Neural cell (in vitro differentiated cells): ENCODE measurements around the gene CDC5L. TPM values are rescaled to one million over a fixed set of nuclear protein-coding genes. Genes with fewer than 3 reads are reported as not detected.

ENCODE experiments used
- H2AFZ ChIP-seq: fragments of 200-600, 300-800 bp; sonication (generic), shearing (Covaris generic); 2 replicates; pipeline ENCODE4 v1.6.0; 2014; ENCODE audit warnings: low read depth, mild to moderate bottlenecking, antibody characterized with exemption, low read length, moderate library complexity
- H3F3A ChIP-seq: fragments of 200-600 bp; shearing (Covaris generic); 2 replicates; pipeline ENCODE4 v1.6.1; 2016; ENCODE audit warnings: mild to moderate bottlenecking, moderate library complexity, mixed read lengths, antibody characterized with exemption, low read length; ENCODE audit not compliant: insufficient read depth, poor library complexity, severe bottlenecking
- H3K27ac ChIP-seq: fragments of 200-600, 300-800 bp; sonication (generic), shearing (Covaris generic); 2 replicates; pipeline ENCODE4 v1.5.1; 2014; ENCODE audit warnings: mild to moderate bottlenecking, low read length, moderate library complexity
- H3K27me3 ChIP-seq: fragments of 300-800, 200-600 bp; sonication (generic), shearing (Covaris generic); 2 replicates; pipeline ENCODE4 v1.6.0; 2014; ENCODE audit warnings: mild to moderate bottlenecking, low read depth, low read length, moderate library complexity; ENCODE audit not compliant: insufficient read depth
- H3K36me3 ChIP-seq: fragments of 300-800, 200-600 bp; sonication (generic), shearing (Covaris generic); 2 replicates; pipeline ENCODE4 v1.5.1; 2014; ENCODE audit warnings: mild to moderate bottlenecking, antibody characterized with exemption, low read length, moderate library complexity; ENCODE audit not compliant: insufficient read depth
- H3K4me2 ChIP-seq: fragments of 300-800, 200-600 bp; sonication (generic), shearing (Covaris generic); 2 replicates; pipeline ENCODE4 v1.6.0; 2014; ENCODE audit warnings: mild to moderate bottlenecking, low read length
- H3K4me3 ChIP-seq: fragments of 300-800, 200-600 bp; sonication (generic), shearing (Covaris generic); 2 replicates; pipeline ENCODE4 v1.5.1; 2014; ENCODE audit warnings: mild to moderate bottlenecking, low read length, moderate library complexity
- H3K79me2 ChIP-seq: fragments of 200-600 bp; shearing (Covaris generic); replicated peaks from 2 replicates; pipeline ENCODE4 v1.6.0; 2014; ENCODE audit warnings: mild to moderate bottlenecking, low read length, moderate library complexity; ENCODE audit not compliant: insufficient read depth
- H3K9ac ChIP-seq: fragments of 300-800, 200-600 bp; sonication (generic), shearing (Covaris generic); 2 replicates; pipeline ENCODE4 v1.6.1; 2016; ENCODE audit warnings: mild to moderate bottlenecking, low read length, mixed read lengths
- H3K9me2 ChIP-seq: fragments of 200-600 bp; shearing (Covaris generic); 2 replicates; pipeline ENCODE4 v1.6.1; 2016; ENCODE audit warnings: mild to moderate bottlenecking, low read length, mixed read lengths; ENCODE audit not compliant: insufficient read depth
- H3K9me3 ChIP-seq: fragments of 200-600, 300-800 bp; sonication (generic), shearing (Covaris generic); 2 replicates; pipeline ENCODE4 v1.6.1; 2016; ENCODE audit warnings: mild to moderate bottlenecking, mixed run types, low read length, moderate library complexity, mixed read lengths
- H4K20me1 ChIP-seq: fragments of 200-600 bp; shearing (Covaris generic); 2 replicates; pipeline ENCODE4 v1.6.1; 2016; ENCODE audit warnings: mild to moderate bottlenecking, mixed run types; ENCODE audit not compliant: insufficient read depth
- EP300 ChIP-seq: fragments of 450-650 bp; conservative IDR thresholded peaks from 2 replicates; pipeline ENCODE4 v1.6.1; 2014; ENCODE audit warnings: antibody characterized with exemption, mild to moderate bottlenecking, moderate library complexity; ENCODE audit not compliant: poor library complexity, severe bottlenecking
- EZH2 ChIP-seq: fragments of 200-600, 300-800 bp; shearing (Covaris generic), sonication (generic); IDR thresholded peaks from 2 replicates; pipeline ENCODE4 v1.6.1; 2014; ENCODE audit warnings: antibody characterized with exemption, low read length, borderline replicate concordance, mild to moderate bottlenecking; ENCODE audit not compliant: insufficient read depth, poor library complexity, severe bottlenecking
- MXI1 ChIP-seq: fragments of 450-650 bp; conservative IDR thresholded peaks from 2 replicates; pipeline ENCODE4 v1.6.1; 2014; ENCODE audit warnings: antibody characterized with exemption, mild to moderate bottlenecking; ENCODE audit not compliant: poor library complexity, severe bottlenecking
- POLR2AphosphoS5 ChIP-seq: IDR thresholded peaks from 2 replicates; pipeline ENCODE4 v1.6.1; 2012
- RAD21 ChIP-seq: fragments of 450-650 bp; conservative IDR thresholded peaks from 2 replicates; pipeline ENCODE4 v1.6.1; 2014; ENCODE audit warnings: antibody characterized with exemption, mild to moderate bottlenecking, moderate library complexity
- SMC3 ChIP-seq: fragments of 450-650 bp; conservative IDR thresholded peaks from 2 replicates; pipeline ENCODE4 v1.6.1; 2014; ENCODE audit warnings: antibody characterized with exemption, mild to moderate bottlenecking, moderate library complexity; ENCODE audit not compliant: poor library complexity
- TAF1 ChIP-seq: IDR thresholded peaks from 2 replicates; pipeline ENCODE4 v1.6.1; 2012; ENCODE audit warnings: low read depth
- polyA plus RNA-seq: library from polyadenylated mRNA; depleted of rRNA; stranded (reverse); fragments of >200 nt; gene quantifications from 2 replicates; pipeline ENCODE4 v1.2.3, GENCODE V29; 2014
- TF ChIP-seq, protein P1 (sequence below): IDR thresholded peaks from 2 replicates; pipeline ENCODE4 v1.6.1; 2012; ENCODE audit warnings: borderline replicate concordance
- TF ChIP-seq, protein P2 (sequence below): fragments of 450-650 bp; IDR thresholded peaks from 2 replicates; pipeline ENCODE4 v1.5.1; 2014; ENCODE audit warnings: antibody characterized with exemption, mild to moderate bottlenecking, moderate library complexity; ENCODE audit not compliant: poor library complexity, severe bottlenecking

Gene CDC5L
- polyA plus RNA-seq, 1 donor from 2014 or later = 28.9 TPM

DNA sequence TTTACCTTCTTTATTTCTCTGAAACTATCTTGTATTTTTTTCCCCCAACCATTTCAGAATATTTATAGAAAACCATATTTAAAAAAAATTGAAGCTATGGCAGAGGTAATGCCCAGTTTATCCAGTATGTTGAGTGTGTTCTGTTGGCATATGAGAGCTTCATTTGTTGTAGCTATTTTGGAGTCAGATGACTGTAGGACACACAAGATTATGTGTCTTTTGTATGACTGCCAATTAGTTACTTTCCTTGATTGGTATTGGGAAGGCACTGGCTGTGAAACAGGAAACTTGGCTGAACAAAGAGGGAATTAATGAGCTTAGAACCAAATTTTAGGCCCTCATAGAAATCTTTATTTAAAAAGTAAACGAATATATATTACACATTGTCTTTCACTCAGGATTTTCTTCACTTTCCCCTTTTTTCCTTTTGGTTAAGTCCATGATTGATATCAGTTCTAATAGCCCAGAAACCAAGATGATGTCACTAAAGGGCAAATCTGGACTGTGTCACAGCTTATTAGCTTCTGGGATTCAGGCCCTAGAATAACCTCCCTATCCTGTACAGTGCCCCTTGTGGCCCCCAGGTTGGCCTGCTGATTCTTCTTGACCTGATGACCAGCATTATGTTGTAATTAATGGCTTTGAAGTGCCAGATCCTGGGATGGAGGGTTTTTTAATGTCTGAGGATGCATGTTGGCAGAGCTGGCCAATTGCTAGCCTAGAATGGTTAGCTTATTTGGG lies 10.1 kb downstream of the CDC5L start:
- Histone ChIP-seq H3K4me3 (no peak overlapping the region), H3K27ac (no peak overlapping the region), H3F3A (no peaks in the 10 kb centered on the region), H3K4me2 (no peak overlapping the region), H3K79me2 (peaks cover 5% of the 10 kb centered on the region), H3K9me3 (no peaks in the 10 kb centered on the region), H3K36me3 (peaks cover 27% of the 10 kb centered on the region), H3K9me2 (no peaks in the 10 kb centered on the region), H4K20me1 (no peaks in the 10 kb centered on the region), H3K27me3 (no peaks in the 10 kb centered on the region), H2AFZ (no peak overlapping the region), H3K9ac (no peak overlapping the region)
- TF ChIP-seq MXI1 (no peak), SMC3 (no peak), EP300 (no peak), RAD21 (no peak), POLR2AphosphoS5 (no peak), TAF1 (no peak), EZH2 (no peak)
- TF ChIP-seq, protein P1, sequence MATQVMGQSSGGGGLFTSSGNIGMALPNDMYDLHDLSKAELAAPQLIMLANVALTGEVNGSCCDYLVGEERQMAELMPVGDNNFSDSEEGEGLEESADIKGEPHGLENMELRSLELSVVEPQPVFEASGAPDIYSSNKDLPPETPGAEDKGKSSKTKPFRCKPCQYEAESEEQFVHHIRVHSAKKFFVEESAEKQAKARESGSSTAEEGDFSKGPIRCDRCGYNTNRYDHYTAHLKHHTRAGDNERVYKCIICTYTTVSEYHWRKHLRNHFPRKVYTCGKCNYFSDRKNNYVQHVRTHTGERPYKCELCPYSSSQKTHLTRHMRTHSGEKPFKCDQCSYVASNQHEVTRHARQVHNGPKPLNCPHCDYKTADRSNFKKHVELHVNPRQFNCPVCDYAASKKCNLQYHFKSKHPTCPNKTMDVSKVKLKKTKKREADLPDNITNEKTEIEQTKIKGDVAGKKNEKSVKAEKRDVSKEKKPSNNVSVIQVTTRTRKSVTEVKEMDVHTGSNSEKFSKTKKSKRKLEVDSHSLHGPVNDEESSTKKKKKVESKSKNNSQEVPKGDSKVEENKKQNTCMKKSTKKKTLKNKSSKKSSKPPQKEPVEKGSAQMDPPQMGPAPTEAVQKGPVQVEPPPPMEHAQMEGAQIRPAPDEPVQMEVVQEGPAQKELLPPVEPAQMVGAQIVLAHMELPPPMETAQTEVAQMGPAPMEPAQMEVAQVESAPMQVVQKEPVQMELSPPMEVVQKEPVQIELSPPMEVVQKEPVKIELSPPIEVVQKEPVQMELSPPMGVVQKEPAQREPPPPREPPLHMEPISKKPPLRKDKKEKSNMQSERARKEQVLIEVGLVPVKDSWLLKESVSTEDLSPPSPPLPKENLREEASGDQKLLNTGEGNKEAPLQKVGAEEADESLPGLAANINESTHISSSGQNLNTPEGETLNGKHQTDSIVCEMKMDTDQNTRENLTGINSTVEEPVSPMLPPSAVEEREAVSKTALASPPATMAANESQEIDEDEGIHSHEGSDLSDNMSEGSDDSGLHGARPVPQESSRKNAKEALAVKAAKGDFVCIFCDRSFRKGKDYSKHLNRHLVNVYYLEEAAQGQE = no peak
- TF ChIP-seq, protein P2, sequence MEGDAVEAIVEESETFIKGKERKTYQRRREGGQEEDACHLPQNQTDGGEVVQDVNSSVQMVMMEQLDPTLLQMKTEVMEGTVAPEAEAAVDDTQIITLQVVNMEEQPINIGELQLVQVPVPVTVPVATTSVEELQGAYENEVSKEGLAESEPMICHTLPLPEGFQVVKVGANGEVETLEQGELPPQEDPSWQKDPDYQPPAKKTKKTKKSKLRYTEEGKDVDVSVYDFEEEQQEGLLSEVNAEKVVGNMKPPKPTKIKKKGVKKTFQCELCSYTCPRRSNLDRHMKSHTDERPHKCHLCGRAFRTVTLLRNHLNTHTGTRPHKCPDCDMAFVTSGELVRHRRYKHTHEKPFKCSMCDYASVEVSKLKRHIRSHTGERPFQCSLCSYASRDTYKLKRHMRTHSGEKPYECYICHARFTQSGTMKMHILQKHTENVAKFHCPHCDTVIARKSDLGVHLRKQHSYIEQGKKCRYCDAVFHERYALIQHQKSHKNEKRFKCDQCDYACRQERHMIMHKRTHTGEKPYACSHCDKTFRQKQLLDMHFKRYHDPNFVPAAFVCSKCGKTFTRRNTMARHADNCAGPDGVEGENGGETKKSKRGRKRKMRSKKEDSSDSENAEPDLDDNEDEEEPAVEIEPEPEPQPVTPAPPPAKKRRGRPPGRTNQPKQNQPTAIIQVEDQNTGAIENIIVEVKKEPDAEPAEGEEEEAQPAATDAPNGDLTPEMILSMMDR = no peak

DNA sequence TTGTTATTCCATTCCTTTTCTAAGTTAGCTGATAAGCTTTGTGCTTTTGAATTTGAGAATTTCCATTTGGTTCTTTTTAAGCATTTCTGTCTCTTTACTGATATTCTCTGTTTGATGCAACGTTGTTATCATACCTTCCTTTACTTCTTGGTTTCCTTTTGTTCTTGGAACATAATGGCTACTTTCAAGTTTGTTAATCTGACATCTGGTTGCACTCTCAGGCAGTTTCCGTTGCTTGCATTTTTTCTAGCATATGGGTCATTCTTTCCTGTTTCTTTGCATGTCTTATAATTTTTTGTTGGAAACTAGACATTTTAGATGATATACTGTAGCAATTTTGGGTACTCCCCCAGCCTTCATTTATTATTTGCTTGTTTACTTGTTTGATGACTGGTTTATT lies 12.5 kb downstream of the CDC5L start:
- Histone ChIP-seq H3K27me3 (no peaks in the 10 kb centered on the region), H3K4me2 (no peak overlapping the region), H3F3A (no peaks in the 10 kb centered on the region), H3K9me2 (no peaks in the 10 kb centered on the region), H2AFZ (no peak overlapping the region), H3K9me3 (no peaks in the 10 kb centered on the region), H3K27ac (no peak overlapping the region), H3K79me2 (peaks cover 5% of the 10 kb centered on the region), H4K20me1 (no peaks in the 10 kb centered on the region), H3K9ac (no peak overlapping the region), H3K36me3 (peaks cover 25% of the 10 kb centered on the region), H3K4me3 (no peak overlapping the region)
- TF ChIP-seq POLR2AphosphoS5 (no peak), EZH2 (no peak), RAD21 (no peak), SMC3 (no peak), EP300 (no peak), MXI1 (no peak), TAF1 (no peak)
- TF ChIP-seq, protein P2 = no peak
- TF ChIP-seq, protein P1 = no peak
